Trophoblast cell (in vitro differentiated cells and primary cell): ENCODE results near the gene IFRD1.

Experiments
- DNase-seq, 2 donors: peaks; one replicate each; pipeline ENCODE4 v3.0.0-alpha.2; 2016
- H2AFZ ChIP-seq: 2 replicates; pipeline ENCODE4 v1.6.1; 2013; ENCODE audit warnings: low read length, moderate library complexity, mild to moderate bottlenecking; ENCODE audit not compliant: insufficient read depth, poor library complexity
- H2AK5ac ChIP-seq: 2 replicates; pipeline ENCODE4 v1.6.1; 2013; ENCODE audit warnings: mild to moderate bottlenecking, low read length
- H2BK120ac ChIP-seq: 2 replicates; pipeline ENCODE4 v1.6.1; 2013; ENCODE audit warnings: low read length, mild to moderate bottlenecking, moderate library complexity; ENCODE audit not compliant: insufficient read depth, poor library complexity
- H2BK12ac ChIP-seq: 2 replicates; pipeline ENCODE4 v1.6.1; 2013; ENCODE audit warnings: mild to moderate bottlenecking, low read length, moderate library complexity
- H2BK5ac ChIP-seq: 2 replicates; pipeline ENCODE4 v1.6.1; 2013; ENCODE audit warnings: low read length, low read depth, moderate library complexity, mild to moderate bottlenecking; ENCODE audit not compliant: poor library complexity
- H3K14ac ChIP-seq: 2 replicates; pipeline ENCODE4 v1.6.1; 2013; ENCODE audit warnings: mild to moderate bottlenecking, low read length
- H3K18ac ChIP-seq: 2 replicates; pipeline ENCODE4 v1.6.1; 2013; ENCODE audit warnings: mild to moderate bottlenecking, low read length
- H3K23ac ChIP-seq: 2 replicates; pipeline ENCODE4 v1.6.1; 2013; ENCODE audit warnings: low read length
- H3K27ac ChIP-seq: 2 replicates; pipeline ENCODE4 v1.5.1; 2013; ENCODE audit warnings: low read depth, mild to moderate bottlenecking, inconsistent platforms, low read length, moderate library complexity
- H3K27me3 ChIP-seq: 2 replicates; pipeline ENCODE4 v1.6.1; 2013; ENCODE audit warnings: inconsistent platforms, mild to moderate bottlenecking, low read length, moderate library complexity; ENCODE audit not compliant: insufficient read depth
- H3K36me3 ChIP-seq, 2 experiments: 1 replicate in 1 of 2; 2 replicates in 1 of 2; pipeline ENCODE4 v1.6.1; 2013; ENCODE audit warnings: low read length in 2 of 2, mild to moderate bottlenecking in 2 of 2, moderate library complexity in 1 of 2; ENCODE audit not compliant: insufficient read depth in 2 of 2, control insufficient read depth in 1 of 2
- H3K4ac ChIP-seq: 2 replicates; pipeline ENCODE4 v1.6.1; 2013; ENCODE audit warnings: low read depth, mild to moderate bottlenecking, low read length, moderate library complexity
- H3K4me1 ChIP-seq, 2 experiments: 1 replicate in 1 of 2; 2 replicates in 1 of 2; pipeline ENCODE4 v1.6.1; 2013; ENCODE audit warnings: low read length in 2 of 2, mild to moderate bottlenecking in 2 of 2, moderate library complexity in 1 of 2; ENCODE audit not compliant: insufficient read depth in 2 of 2, control insufficient read depth in 1 of 2
- H3K4me2 ChIP-seq: 2 replicates; pipeline ENCODE4 v1.6.1; 2013; ENCODE audit warnings: inconsistent platforms, mild to moderate bottlenecking, low read length, moderate library complexity
- H3K4me3 ChIP-seq: 2 replicates; pipeline ENCODE4 v1.5.1; 2013; ENCODE audit warnings: mild to moderate bottlenecking, low read depth, low read length, inconsistent platforms
- H3K79me1 ChIP-seq: one replicate; pipeline ENCODE4 v1.6.1; 2013; ENCODE audit warnings: low read length
- H3K79me2 ChIP-seq: 2 replicates; pipeline ENCODE4 v1.6.1; 2013; ENCODE audit warnings: low read length, mild to moderate bottlenecking; ENCODE audit not compliant: control insufficient read depth, insufficient read depth, poor library complexity
- H3K9ac ChIP-seq: 2 replicates; pipeline ENCODE4 v1.6.1; 2013; ENCODE audit warnings: mild to moderate bottlenecking, low read length
- H3K9me3 ChIP-seq: 2 replicates; pipeline ENCODE4 v1.6.1; 2013; ENCODE audit warnings: low read depth, mild to moderate bottlenecking, control low read depth, inconsistent platforms, low read length; ENCODE audit not compliant: insufficient read depth
- H4K12ac ChIP-seq: 2 replicates; pipeline ENCODE4 v1.6.1; 2013; ENCODE audit warnings: low read depth, mild to moderate bottlenecking, low read length, moderate library complexity
- H4K8ac ChIP-seq: 2 replicates; pipeline ENCODE4 v1.6.1; 2013; ENCODE audit warnings: low read depth, mild to moderate bottlenecking, low read length, moderate library complexity
- H4K91ac ChIP-seq: one replicate; pipeline ENCODE4 v1.6.1; 2013; ENCODE audit warnings: low read depth, mild to moderate bottlenecking, low read length, moderate library complexity
- WGBS: extraction: QIAGEN DNeasy Blood & Tissue Kit; methylation state at CpG from one replicate; pipeline ENCODE4 v1.1.7; 2013; ENCODE audit warnings: missing lambda C conversion rate; ENCODE audit not compliant: insufficient read length, insufficient coverage; ENCODE audit errors: extremely low coverage; 5-methylcytosine and 5-hydroxymethylcytosine counted together

IFRD1 gene

GRCh38 chr7:112501801-112502503 is 51.7 kb downstream of the IFRD1 start:
- Histone ChIP-seq H4K8ac (no peak overlapping the region), H2AK5ac (no peak overlapping the region), H3K23ac (no peak overlapping the region), H3K79me1 (no peaks in the 10 kb centered on the region), H2BK120ac (no peak overlapping the region), H3K36me3 (no peaks in the 10 kb centered on the region), H3K4me3 (no peak overlapping the region), H3K9me3 (no peaks in the 10 kb centered on the region), H3K9ac (no peak overlapping the region), H2BK12ac (no peak overlapping the region), H4K91ac (no peak overlapping the region), H3K18ac (no peak overlapping the region), H3K4me2 (no peak overlapping the region), H3K27me3 (no peaks in the 10 kb centered on the region), H3K14ac (no peak overlapping the region), H3K4ac (no peak overlapping the region), H2BK5ac (no peak overlapping the region), H2AFZ (no peak overlapping the region), H3K27ac (no peak overlapping the region), H3K79me2 (no peaks in the 10 kb centered on the region), H3K4me1 (peaks cover 8 to 12% of the 10 kb centered on the region in 2 experiments), H4K12ac (no peak overlapping the region)
- WGBS, result no CpG with 5 or more reads among the region's 7 CpGs
- no peak for DNase-seq

DNA sequence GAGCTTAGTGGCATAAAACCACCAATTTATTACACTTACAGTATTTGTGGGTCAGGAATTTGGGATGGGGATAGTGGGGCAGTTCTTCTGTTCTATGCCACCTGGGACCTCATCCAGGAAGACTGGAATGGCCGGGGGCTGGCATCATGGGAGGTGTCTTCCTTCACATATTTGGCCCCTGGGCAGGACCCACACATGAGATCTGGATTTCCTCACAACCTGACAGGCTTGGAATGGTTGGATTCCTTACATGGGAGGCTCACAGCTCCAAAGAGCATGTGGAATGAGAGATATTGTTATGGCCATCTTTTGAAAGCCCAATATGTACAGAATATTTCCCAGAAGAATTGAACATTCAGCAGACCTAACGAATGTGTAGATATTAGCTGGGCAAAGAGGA is 52.4 kb downstream of the IFRD1 start:
- H3K36me3 ChIP-seq, result no peaks in the 10 kb centered on the region
- H3K79me1 ChIP-seq, result no peaks in the 10 kb centered on the region
- H3K4me2 ChIP-seq, result no peak overlapping the region
- peak in 1 of 2 donors; percentile 51 for DNase-seq
- no peak overlapping the region for H3K18ac ChIP-seq
- no peak overlapping the region for H2BK5ac ChIP-seq
- peaks cover 8 to 12% of the 10 kb centered on the region in 2 experiments for H3K4me1 ChIP-seq
- H3K27ac ChIP-seq, result no peak overlapping the region
- H2AK5ac ChIP-seq, result no peak overlapping the region
- H3K4me3 ChIP-seq, result no peak overlapping the region
- H3K79me2 ChIP-seq, result no peaks in the 10 kb centered on the region
- no peak overlapping the region for H3K14ac ChIP-seq
- no peaks in the 10 kb centered on the region for H3K9me3 ChIP-seq
- no CpG with 5 or more reads among the region's 2 CpGs for WGBS
- no peak overlapping the region for H3K4ac ChIP-seq
- no peak overlapping the region for H4K91ac ChIP-seq
- H3K27me3 ChIP-seq, result no peaks in the 10 kb centered on the region
- H3K9ac ChIP-seq, result no peak overlapping the region
- H2AFZ ChIP-seq, result no peak overlapping the region
- H2BK120ac ChIP-seq, result no peak overlapping the region
- H4K8ac ChIP-seq, result no peak overlapping the region
- no peak overlapping the region for H4K12ac ChIP-seq
- H3K23ac ChIP-seq, result no peak overlapping the region
- no peak overlapping the region for H2BK12ac ChIP-seq

DNA sequence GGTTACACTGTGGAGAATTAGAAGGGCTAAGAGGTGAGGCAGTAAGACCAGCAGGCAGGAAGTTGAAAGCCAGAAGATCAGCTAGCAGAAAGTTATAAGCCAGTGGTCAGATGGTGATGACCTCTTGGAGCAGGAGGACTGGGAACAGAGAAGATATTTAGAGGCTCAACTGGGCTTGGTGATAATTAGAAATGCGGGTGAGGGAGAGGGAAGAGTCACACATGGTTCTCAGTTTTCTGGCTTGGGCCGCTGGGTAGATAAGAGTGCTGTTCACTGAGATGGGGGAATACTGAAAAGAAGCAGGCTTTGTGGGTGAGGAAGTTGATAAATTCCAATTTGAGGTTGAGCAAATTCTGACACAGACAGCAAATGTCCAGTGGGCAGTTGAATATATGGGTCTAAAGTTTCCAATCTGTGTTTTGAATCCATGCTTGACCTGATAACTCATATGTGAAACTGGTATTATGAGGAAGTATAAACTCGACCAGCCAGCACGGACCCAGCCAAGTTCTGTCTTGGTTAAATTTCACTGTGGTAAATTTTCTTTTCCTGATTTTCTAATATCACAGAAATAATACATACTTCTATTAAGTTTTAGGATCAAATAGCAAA is 53.2 kb downstream of the IFRD1 start:
- Histone ChIP-seq H3K27ac (no peak overlapping the region), H4K12ac (no peak overlapping the region), H3K14ac (no peak overlapping the region), H2AK5ac (no peak overlapping the region), H3K27me3 (no peaks in the 10 kb centered on the region), H3K9me3 (no peaks in the 10 kb centered on the region), H3K4me3 (no peak overlapping the region), H4K91ac (no peak overlapping the region), H3K9ac (no peak overlapping the region), H3K4me2 (no peak overlapping the region), H3K4me1 (peaks cover 8 to 12% of the 10 kb centered on the region in 2 experiments), H4K8ac (no peak overlapping the region), H3K79me1 (no peaks in the 10 kb centered on the region), H3K18ac (no peak overlapping the region), H3K79me2 (no peaks in the 10 kb centered on the region), H3K23ac (no peak overlapping the region), H2BK5ac (no peak overlapping the region), H2BK120ac (no peak overlapping the region), H3K36me3 (no peaks in the 10 kb centered on the region), H3K4ac (no peak overlapping the region), H2BK12ac (no peak overlapping the region), H2AFZ (no peak overlapping the region)
- no CpG with 5 or more reads among the region's 4 CpGs for WGBS
- DNase-seq, result no peak

GRCh38 chr7:112504093-112504695 is 53.9 kb downstream of the IFRD1 start:
- WGBS, result no CpG with 5 or more reads among the region's 5 CpGs
- Histone ChIP-seq H3K14ac (no peak overlapping the region), H3K79me1 (no peaks in the 10 kb centered on the region), H3K9ac (no peak overlapping the region), H4K8ac (no peak overlapping the region), H3K4me3 (peak overlapping the region; percentile 44), H3K4me2 (no peak overlapping the region), H3K27ac (no peak overlapping the region), H2AFZ (no peak overlapping the region), H2BK120ac (no peak overlapping the region), H3K36me3 (no peaks in the 10 kb centered on the region), H3K79me2 (no peaks in the 10 kb centered on the region), H3K9me3 (no peaks in the 10 kb centered on the region), H4K12ac (no peak overlapping the region), H3K4ac (no peak overlapping the region), H3K4me1 (peaks cover 8 to 12% of the 10 kb centered on the region in 2 experiments), H2BK5ac (no peak overlapping the region), H4K91ac (no peak overlapping the region), H3K27me3 (no peaks in the 10 kb centered on the region), H3K18ac (no peak overlapping the region), H3K23ac (no peak overlapping the region), H2BK12ac (peak overlapping the region; percentile 73), H2AK5ac (peak overlapping the region; percentile 62)
- DNase-seq, result no peak
